Measurements from ENCODE around the gene GPNMB.

DNA sequence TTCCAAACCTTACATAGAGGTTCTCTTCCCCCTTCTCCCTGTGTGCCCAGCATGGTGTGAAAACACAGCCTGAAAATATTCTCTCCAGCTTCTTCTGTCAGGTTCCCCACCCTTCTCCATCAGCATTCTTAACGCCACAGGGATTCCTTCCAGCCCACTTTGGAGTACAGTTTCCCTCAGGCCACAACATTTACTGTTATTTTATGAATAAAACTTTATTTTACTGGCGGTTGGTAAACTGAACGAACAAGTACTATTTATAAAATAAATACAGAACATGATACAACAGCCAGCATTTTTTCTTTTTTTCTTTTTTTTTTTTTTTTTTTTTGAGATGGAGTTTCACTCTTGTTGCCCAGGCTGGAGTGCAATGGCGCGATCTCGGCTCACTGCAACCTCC lies 31.6 kb upstream of the GPNMB start:
- TF ChIP-seq, protein P1, sequence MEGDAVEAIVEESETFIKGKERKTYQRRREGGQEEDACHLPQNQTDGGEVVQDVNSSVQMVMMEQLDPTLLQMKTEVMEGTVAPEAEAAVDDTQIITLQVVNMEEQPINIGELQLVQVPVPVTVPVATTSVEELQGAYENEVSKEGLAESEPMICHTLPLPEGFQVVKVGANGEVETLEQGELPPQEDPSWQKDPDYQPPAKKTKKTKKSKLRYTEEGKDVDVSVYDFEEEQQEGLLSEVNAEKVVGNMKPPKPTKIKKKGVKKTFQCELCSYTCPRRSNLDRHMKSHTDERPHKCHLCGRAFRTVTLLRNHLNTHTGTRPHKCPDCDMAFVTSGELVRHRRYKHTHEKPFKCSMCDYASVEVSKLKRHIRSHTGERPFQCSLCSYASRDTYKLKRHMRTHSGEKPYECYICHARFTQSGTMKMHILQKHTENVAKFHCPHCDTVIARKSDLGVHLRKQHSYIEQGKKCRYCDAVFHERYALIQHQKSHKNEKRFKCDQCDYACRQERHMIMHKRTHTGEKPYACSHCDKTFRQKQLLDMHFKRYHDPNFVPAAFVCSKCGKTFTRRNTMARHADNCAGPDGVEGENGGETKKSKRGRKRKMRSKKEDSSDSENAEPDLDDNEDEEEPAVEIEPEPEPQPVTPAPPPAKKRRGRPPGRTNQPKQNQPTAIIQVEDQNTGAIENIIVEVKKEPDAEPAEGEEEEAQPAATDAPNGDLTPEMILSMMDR (IDR thresholded peaks at IDR 0.05), result no peak
- TF ChIP-seq POLR2A (IDR thresholded peaks at IDR 0.05), result no peak
